ENCODE results near the gene UFD1. TPM values are rescaled to one million over a fixed set of nuclear protein-coding genes. Genes with fewer than 3 reads are reported as not detected.

The UFD1 gene
- total and polyA plus RNA-seq, 2 donors (not counting 1 experiment from before 2014, with no cell fraction given), result 43.5 to 70.1 TPM

GRCh38 chr22:19501897-19502447 is 23.0 kb upstream of the UFD1 start:
- Mint-ChIP-seq H3K27ac (no peak overlapping the region), H3K4me3 (no peak overlapping the region), H3K27me3 (no peaks in the 10 kb centered on the region), H3K9me3 (ENCODE audit: insufficient read depth) (no peaks in the 10 kb centered on the region), H3K4me1 (peaks cover 5% of the 10 kb centered on the region)
- H3K4me3 ChIP-seq (ENCODE audit: control extremely low read depth in 1 of 5, extremely low read depth in 1 of 5, insufficient read depth in 1 of 5, low read depth in 2 of 5, low read length in 4 of 5), result no peak overlapping the region
- no peak overlapping the region for H2AFZ ChIP-seq (ENCODE audit: insufficient read depth, low read depth, low read length, poor library complexity, severe bottlenecking)
- H3K9ac ChIP-seq (ENCODE audit: low read length), result no peak overlapping the region
- H3K9me3 ChIP-seq (ENCODE audit: control extremely low read depth in 1 of 3, control insufficient read depth in 2 of 3, insufficient read depth in 1 of 3, low read length in 2 of 3), result no peaks in the 10 kb centered on the region
- ATAC-seq (ENCODE audit: low read depth) (no peak), DNase-seq (no peak)
- no peaks in the 10 kb centered on the region for H4K20me1 ChIP-seq (ENCODE audit: control insufficient read depth, insufficient read depth, low read length, poor library complexity, severe bottlenecking)
- intact Hi-C loops (cut with micrococcal nuclease), result no loop called here
- no peak overlapping the region for H3K27ac ChIP-seq (ENCODE audit: low read length in 2 of 2)
- H3K27me3 ChIP-seq (replicated peaks in 1 of 4; ENCODE audit: control extremely low read depth in 1 of 4, control insufficient read depth in 3 of 4, insufficient read depth in 4 of 4, low read length in 3 of 4), result no peaks in the 10 kb centered on the region
- H3K4me1 ChIP-seq (ENCODE audit: control insufficient read depth in 2 of 2, insufficient read depth in 2 of 2, low read length in 2 of 2), result peaks cover 0 to 6% of the 10 kb centered on the region in 2 donors
- TF ChIP-seq CTCF (IDR thresholded peaks at IDR 0.05), result no peak
- TF ChIP-seq EZH2 (IDR thresholded peaks at IDR 0.05; ENCODE audit: borderline replicate concordance, insufficient read depth, low read depth, low read length, poor library complexity, severe bottlenecking), result no peak
- CTCF ChIA-PET, result interaction anchor here (1.4 kb wide), 1 partner anchor 128 kb away, joined by 3 read pairs; no protein-coding TSS in a partner anchor
- no peaks in the 10 kb centered on the region for H3K79me2 ChIP-seq (ENCODE audit: control insufficient read depth, insufficient read depth, low read length)
- H3K4me2 ChIP-seq (replicated peaks; ENCODE audit: low read depth, low read length, poor library complexity, severe bottlenecking), result no peak overlapping the region
- no peaks in the 10 kb centered on the region for H3K36me3 ChIP-seq (replicated peaks in 1 of 2; ENCODE audit: control extremely low read depth in 1 of 2, control insufficient read depth in 1 of 2, extremely low read depth in 1 of 2, insufficient read depth in 2 of 2, low read length in 1 of 2)
- POLR2A ChIA-PET, result no interaction called here
- WGBS (ENCODE audit: insufficient coverage), result no CpG with 5 or more reads among the region's 3 CpGs

GRCh38 chr22:19499880-19500242 is 20.9 kb upstream of the UFD1 start:
- H3K4me1 ChIP-seq (ENCODE audit: control insufficient read depth in 2 of 2, insufficient read depth in 2 of 2, low read length in 2 of 2), result no peaks in the 10 kb centered on the region
- no peak overlapping the region for H3K4me3 ChIP-seq (ENCODE audit: control extremely low read depth in 1 of 5, extremely low read depth in 1 of 5, insufficient read depth in 1 of 5, low read depth in 2 of 5, low read length in 4 of 5)
- H3K79me2 ChIP-seq (ENCODE audit: control insufficient read depth, insufficient read depth, low read length), result no peaks in the 10 kb centered on the region
- DNase-seq (no peak), ATAC-seq (ENCODE audit: low read depth) (no peak)
- no peak overlapping the region for H3K4me3 Mint-ChIP-seq
- H3K9ac ChIP-seq (ENCODE audit: low read length), result no peak overlapping the region
- no peaks in the 10 kb centered on the region for H3K27me3 Mint-ChIP-seq
- TF ChIP-seq CTCF (IDR thresholded peaks at IDR 0.05) (no peak), EZH2 (IDR thresholded peaks at IDR 0.05; ENCODE audit: borderline replicate concordance, insufficient read depth, low read depth, low read length, poor library complexity, severe bottlenecking) (no peak)
- ChIA-PET POLR2A (no interaction called here), CTCF (interaction anchor here (0.6 to 1.0 kb wide), 2 partner anchors 102 to 130 kb away, joined by 3 to 4 read pairs; no protein-coding TSS in a partner anchor)
- WGBS (ENCODE audit: insufficient coverage), result 100% methylated on average over 4 of the region's 4 CpGs
- no peaks in the 10 kb centered on the region for H3K36me3 ChIP-seq (replicated peaks in 1 of 2; ENCODE audit: control extremely low read depth in 1 of 2, control insufficient read depth in 1 of 2, extremely low read depth in 1 of 2, insufficient read depth in 2 of 2, low read length in 1 of 2)
- no peak overlapping the region for H2AFZ ChIP-seq (ENCODE audit: insufficient read depth, low read depth, low read length, poor library complexity, severe bottlenecking)
- H3K4me1 Mint-ChIP-seq, result no peaks in the 10 kb centered on the region
- no peaks in the 10 kb centered on the region for H4K20me1 ChIP-seq (ENCODE audit: control insufficient read depth, insufficient read depth, low read length, poor library complexity, severe bottlenecking)
- no peaks in the 10 kb centered on the region for H3K9me3 Mint-ChIP-seq (ENCODE audit: insufficient read depth)
- no peak overlapping the region for H3K27ac ChIP-seq (ENCODE audit: low read length in 2 of 2)
- intact Hi-C loops (cut with micrococcal nuclease), result no loop called here
- H3K9me3 ChIP-seq (ENCODE audit: control extremely low read depth in 1 of 3, control insufficient read depth in 2 of 3, insufficient read depth in 1 of 3, low read length in 2 of 3), result no peaks in the 10 kb centered on the region
- H3K27me3 ChIP-seq (replicated peaks in 1 of 4; ENCODE audit: control extremely low read depth in 1 of 4, control insufficient read depth in 3 of 4, insufficient read depth in 4 of 4, low read length in 3 of 4), result no peaks in the 10 kb centered on the region
- H3K4me2 ChIP-seq (replicated peaks; ENCODE audit: low read depth, low read length, poor library complexity, severe bottlenecking), result no peak overlapping the region
- H3K27ac Mint-ChIP-seq, result no peak overlapping the region
